H9 (cell line): Measurements from ENCODE around the gene BAZ1B. TPM values are rescaled to one million over a fixed set of nuclear protein-coding genes. Genes with fewer than 3 reads are reported as not detected.

Experiments
- DNase-seq: peaks from one replicate; pipeline ENCODE4 v3.0.0-alpha.2; 2017
- H2AFZ ChIP-seq: one replicate; pipeline ENCODE4 v1.6.1; 2013; ENCODE audit warnings: mild to moderate bottlenecking, low read length, control low read depth, moderate library complexity
- H2AK5ac ChIP-seq: 2 replicates; pipeline ENCODE4 v1.6.1; 2013; ENCODE audit warnings: low read length, control low read depth, mixed read lengths; ENCODE audit not compliant: insufficient read length
- H2BK120ac ChIP-seq: one replicate; pipeline ENCODE4 v1.6.1; 2013; ENCODE audit warnings: low read depth, mild to moderate bottlenecking, low read length, control low read depth, inconsistent platforms; ENCODE audit not compliant: poor library complexity, severe bottlenecking
- H2BK12ac ChIP-seq: 2 replicates; pipeline ENCODE4 v1.6.1; 2013; ENCODE audit warnings: low read length, control low read depth, mixed read lengths, low read depth; ENCODE audit not compliant: insufficient read length
- H2BK15ac ChIP-seq: 2 replicates; pipeline ENCODE4 v1.6.1; 2013; ENCODE audit warnings: low read depth, low read length, control low read depth
- H2BK20ac ChIP-seq: one replicate; pipeline ENCODE4 v1.6.1; 2013; ENCODE audit warnings: low read depth, mild to moderate bottlenecking, low read length, control low read depth, inconsistent platforms; ENCODE audit not compliant: poor library complexity, severe bottlenecking
- H2BK5ac ChIP-seq: 2 replicates; pipeline ENCODE4 v1.6.1; 2013; ENCODE audit warnings: low read length, control low read depth, mixed read lengths; ENCODE audit not compliant: insufficient read length
- H3K14ac ChIP-seq: 2 replicates; pipeline ENCODE4 v1.6.1; 2013; ENCODE audit warnings: low read length, control low read depth; ENCODE audit not compliant: insufficient read depth
- H3K18ac ChIP-seq: 2 replicates; pipeline ENCODE4 v1.6.1; 2013; ENCODE audit warnings: low read depth, mild to moderate bottlenecking, mixed read lengths, low read length, control low read depth; ENCODE audit not compliant: insufficient read length
- H3K23ac ChIP-seq: 2 replicates; pipeline ENCODE4 v1.6.1; 2013; ENCODE audit warnings: low read length, control low read depth, mixed read lengths, low read depth; ENCODE audit not compliant: insufficient read length
- H3K23me2 ChIP-seq: 2 replicates; pipeline ENCODE4 v1.6.1; 2013; ENCODE audit warnings: low read depth, mild to moderate bottlenecking, mixed read lengths, low read length, control low read depth; ENCODE audit not compliant: insufficient read length, poor library complexity, severe bottlenecking
- H3K27ac ChIP-seq: 2 replicates; pipeline ENCODE4 v1.5.1; 2013; ENCODE audit warnings: low read length, control low read depth, mixed read lengths, low read depth; ENCODE audit not compliant: insufficient read length
- H3K27me3 ChIP-seq: 2 replicates; pipeline ENCODE4 v1.6.1; 2013; ENCODE audit warnings: low read length, control low read depth, inconsistent platforms; ENCODE audit not compliant: insufficient read depth
- H3K4ac ChIP-seq: 2 replicates; pipeline ENCODE4 v1.6.1; 2013; ENCODE audit warnings: low read depth, mild to moderate bottlenecking, control low read depth, inconsistent platforms, low read length, moderate library complexity
- H3K4me1 ChIP-seq: 2 replicates; pipeline ENCODE4 v1.6.1; 2013; ENCODE audit warnings: low read length, control low read depth, inconsistent platforms; ENCODE audit not compliant: insufficient read depth
- H3K4me2 ChIP-seq: 2 replicates; pipeline ENCODE4 v1.6.1; 2013; ENCODE audit warnings: low read length, control low read depth, mixed read lengths; ENCODE audit not compliant: insufficient read length, insufficient read depth
- H3K56ac ChIP-seq: 2 replicates; pipeline ENCODE4 v1.6.1; 2013; ENCODE audit warnings: low read depth, mild to moderate bottlenecking, mixed read lengths, low read length, control low read depth; ENCODE audit not compliant: insufficient read length
- H3K79me1 ChIP-seq: 2 replicates; pipeline ENCODE4 v1.6.1; 2013; ENCODE audit warnings: low read depth, mild to moderate bottlenecking, moderate library complexity, low read length, control low read depth, inconsistent platforms; ENCODE audit not compliant: insufficient read depth, poor library complexity, severe bottlenecking
- H3K79me2 ChIP-seq: 2 replicates; pipeline ENCODE4 v1.6.1; 2013; ENCODE audit warnings: low read length, control low read depth, inconsistent platforms; ENCODE audit not compliant: insufficient read depth
- H3K9ac ChIP-seq: 2 replicates; pipeline ENCODE4 v1.6.1; 2013; ENCODE audit warnings: low read length, control low read depth, mixed read lengths; ENCODE audit not compliant: insufficient read length; ENCODE audit errors: extremely low read depth
- H3K9me3 ChIP-seq: one replicate; pipeline ENCODE4 v1.6.1; 2013; ENCODE audit warnings: low read depth, low read length, inconsistent platforms; ENCODE audit not compliant: control insufficient read depth
- H3T11ph ChIP-seq: one replicate; pipeline ENCODE4 v1.6.1; 2013; ENCODE audit warnings: mild to moderate bottlenecking, low read length, control low read depth, inconsistent platforms
- H4K20me1 ChIP-seq: one replicate; pipeline ENCODE4 v1.6.1; 2013; ENCODE audit not compliant: control insufficient read depth, insufficient read length, insufficient read depth
- H4K5ac ChIP-seq: 2 replicates; pipeline ENCODE4 v1.6.1; 2013; ENCODE audit warnings: low read depth, mild to moderate bottlenecking, mixed read lengths, low read length, control low read depth; ENCODE audit not compliant: insufficient read length
- H4K8ac ChIP-seq: replicated peaks from 2 replicates; pipeline ENCODE4 v1.6.1; 2013; ENCODE audit warnings: low read length, control low read depth, mixed read lengths, low read depth; ENCODE audit not compliant: insufficient read length
- H4K91ac ChIP-seq: 2 replicates; pipeline ENCODE4 v1.6.1; 2013; ENCODE audit warnings: low read depth, mild to moderate bottlenecking, moderate library complexity, mixed read lengths, low read length, control low read depth; ENCODE audit not compliant: insufficient read length
- H3K27ac Mint-ChIP-seq, 3 experiments: 2 replicates in 2 of 3; 3 replicates in 1 of 3; pipeline ENCODE4 v1.8.0; 2020 to 2021; ENCODE audit warnings: mixed read lengths in 3 of 3, mild to moderate bottlenecking in 1 of 3, moderate library complexity in 1 of 3
- H3K27me3 Mint-ChIP-seq: 2 replicates; pipeline ENCODE4 v1.8.0; 2021; ENCODE audit warnings: low read depth, mild to moderate bottlenecking, moderate library complexity, mixed read lengths
- H3K36me3 Mint-ChIP-seq, 3 experiments: 2 replicates in 2 of 3; 3 replicates in 1 of 3; pipeline ENCODE4 v1.8.0; 2020 to 2021; ENCODE audit warnings: low read depth in 3 of 3, mixed read lengths in 3 of 3; ENCODE audit not compliant: insufficient read depth in 1 of 3
- H3K4me1 Mint-ChIP-seq, 2 experiments: 2 replicates each; pipeline ENCODE4 v1.8.0; 2020; ENCODE audit warnings: mixed read lengths in 2 of 2
- H3K4me3 Mint-ChIP-seq, 2 experiments: 2 replicates in 1 of 2; 3 replicates in 1 of 2; pipeline ENCODE4 v1.8.0; 2020 to 2021; ENCODE audit warnings: mild to moderate bottlenecking in 2 of 2, mixed read lengths in 2 of 2, moderate library complexity in 1 of 2
- H3K9me3 Mint-ChIP-seq, 2 experiments: 2 replicates in 1 of 2; 3 replicates in 1 of 2; pipeline ENCODE4 v1.8.0; 2020; ENCODE audit warnings: mild to moderate bottlenecking in 2 of 2, mixed read lengths in 2 of 2, moderate library complexity in 1 of 2
- WGBS: extraction: QIAGEN DNeasy Blood & Tissue Kit; methylation state at CpG from one replicate; pipeline ENCODE4 v1.1.7; 2013; ENCODE audit warnings: missing lambda C conversion rate, low lambda C conversion rate, mixed read lengths; ENCODE audit not compliant: insufficient read length; ENCODE audit errors: extremely low coverage; 5-methylcytosine and 5-hydroxymethylcytosine counted together
- total RNA-seq: library from RNA; stranded (reverse); gene quantifications from 2 replicates; pipeline ENCODE4 v1.2.1, GENCODE V29; 2021
- TF ChIP-seq, protein P1 (sequence below): fragments of 200-600 bp; sonication (generic); conservative IDR thresholded peaks from 3 replicates; pipeline ENCODE4 v1.8.0; 2021; ENCODE audit warnings: antibody characterized with exemption, mild to moderate bottlenecking

The BAZ1B gene
- total RNA-seq, 1 experiment from 2014 or later: 96.4 TPM

GRCh38 chr7:73520673-73521635 lies 1.1 kb downstream of the BAZ1B start:
- Histone ChIP-seq H3K23me2 (peaks cover 12% of the 10 kb centered on the region), H3K14ac (peak overlapping the region; percentile 75), H3K9ac (peak overlapping the region; percentile 94), H3K79me2 (peaks cover 42% of the 10 kb centered on the region), H2BK120ac (no peak overlapping the region), H3K4ac (no peak overlapping the region), H2BK12ac (no peak overlapping the region), H3K79me1 (peaks cover 5% of the 10 kb centered on the region), H3T11ph (no peak overlapping the region), H2BK20ac (no peak overlapping the region), H3K4me2 (peak overlapping the region; percentile 94), H4K91ac (no peak overlapping the region), H4K8ac (no peak overlapping the region), H3K23ac (no peak overlapping the region), H4K5ac (no peak overlapping the region), H3K4me1 (no peaks in the 10 kb centered on the region), H3K27ac (no peak overlapping the region), H3K27me3 (no peaks in the 10 kb centered on the region), H2AFZ (no peak overlapping the region), H2BK15ac (no peak overlapping the region), H3K9me3 (no peaks in the 10 kb centered on the region), H2AK5ac (no peak overlapping the region), H4K20me1 (no peaks in the 10 kb centered on the region), H3K18ac (peak overlapping the region; percentile 4), H3K56ac (no peak overlapping the region), H2BK5ac (no peak overlapping the region)
- no peak for DNase-seq
- no peaks in the 10 kb centered on the region; a peak in 1 of 5 replicates for H3K9me3 Mint-ChIP-seq
- TF ChIP-seq, protein P1, sequence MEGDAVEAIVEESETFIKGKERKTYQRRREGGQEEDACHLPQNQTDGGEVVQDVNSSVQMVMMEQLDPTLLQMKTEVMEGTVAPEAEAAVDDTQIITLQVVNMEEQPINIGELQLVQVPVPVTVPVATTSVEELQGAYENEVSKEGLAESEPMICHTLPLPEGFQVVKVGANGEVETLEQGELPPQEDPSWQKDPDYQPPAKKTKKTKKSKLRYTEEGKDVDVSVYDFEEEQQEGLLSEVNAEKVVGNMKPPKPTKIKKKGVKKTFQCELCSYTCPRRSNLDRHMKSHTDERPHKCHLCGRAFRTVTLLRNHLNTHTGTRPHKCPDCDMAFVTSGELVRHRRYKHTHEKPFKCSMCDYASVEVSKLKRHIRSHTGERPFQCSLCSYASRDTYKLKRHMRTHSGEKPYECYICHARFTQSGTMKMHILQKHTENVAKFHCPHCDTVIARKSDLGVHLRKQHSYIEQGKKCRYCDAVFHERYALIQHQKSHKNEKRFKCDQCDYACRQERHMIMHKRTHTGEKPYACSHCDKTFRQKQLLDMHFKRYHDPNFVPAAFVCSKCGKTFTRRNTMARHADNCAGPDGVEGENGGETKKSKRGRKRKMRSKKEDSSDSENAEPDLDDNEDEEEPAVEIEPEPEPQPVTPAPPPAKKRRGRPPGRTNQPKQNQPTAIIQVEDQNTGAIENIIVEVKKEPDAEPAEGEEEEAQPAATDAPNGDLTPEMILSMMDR: no peak
- peak overlapping the region; percentile 91 for H3K4me3 Mint-ChIP-seq
- peaks cover 26 to 45% (median 41%) of the 10 kb centered on the region in 3 experiments for H3K36me3 Mint-ChIP-seq
- no peaks in the 10 kb centered on the region for H3K27me3 Mint-ChIP-seq
- H3K4me1 Mint-ChIP-seq: peaks cover 27 to 31% of the 10 kb centered on the region in 2 experiments
- H3K27ac Mint-ChIP-seq: peak overlapping the region; percentile 70 to 96 (median 89)
- no CpG with 5 or more reads among the region's 36 CpGs for WGBS
